Retinal pigment epithelial cell (primary cell): ENCODE results near the gene TFEB.

Experiments used
- DNase-seq: peaks from one replicate; pipeline ENCODE4 v3.0.0-alpha.2; 2010; ENCODE audit warnings: low read depth
- H3K4me3 ChIP-seq: 2 replicates; pipeline ENCODE4 v1.5.1; 2011; ENCODE audit warnings: mild to moderate bottlenecking, low read length, control low read depth, moderate library complexity
- CTCF ChIP-seq: conservative IDR thresholded peaks from 2 replicates; pipeline ENCODE4 v1.5.1; 2011; ENCODE audit warnings: low read depth, low read length, control low read depth, inconsistent platforms

TFEB gene

GRCh38 chr6:41696788-41697187 is 38.6 kb downstream of the TFEB start:
- TF ChIP-seq CTCF = no peak
- no peak overlapping the region for H3K4me3 ChIP-seq
- DNase-seq = no peak

GRCh38 chr6:41695825-41696224 is 39.6 kb downstream of the TFEB start:
- no peak overlapping the region for H3K4me3 ChIP-seq
- TF ChIP-seq CTCF = no peak
- DNase-seq = no peak

GRCh38 chr6:41694815-41695526 is 40.4 kb downstream of the TFEB start:
- no peak overlapping the region for H3K4me3 ChIP-seq
- TF ChIP-seq CTCF = peak; percentile 19
- no peak for DNase-seq

- no peak for DNase-seq
- no peak overlapping the region for H3K4me3 ChIP-seq
- no peak for TF ChIP-seq CTCF
Observed at GRCh38 chr6:41693281-41694240, 41.8 kb downstream of the TFEB start.

GRCh38 chr6:41692730-41693129 is 42.7 kb downstream of the TFEB start:
- DNase-seq = no peak
- H3K4me3 ChIP-seq = no peak overlapping the region
- TF ChIP-seq CTCF = no peak

GRCh38 chr6:41692080-41692675 is 43.2 kb downstream of the TFEB start:
- no peak overlapping the region for H3K4me3 ChIP-seq
- no peak for TF ChIP-seq CTCF
- DNase-seq = no peak
